NCI-H82 treated with DMSO at 0.1 percent for 48 hours (cell line): ENCODE results near the gene FDX1.

Source experiments
- DNase-seq: peaks from one replicate; lab custom pipeline; 2025; ENCODE audit not compliant: unreplicated experiment; lab: John Stamatoyannopoulos, UW

The FDX1 gene

DNA sequence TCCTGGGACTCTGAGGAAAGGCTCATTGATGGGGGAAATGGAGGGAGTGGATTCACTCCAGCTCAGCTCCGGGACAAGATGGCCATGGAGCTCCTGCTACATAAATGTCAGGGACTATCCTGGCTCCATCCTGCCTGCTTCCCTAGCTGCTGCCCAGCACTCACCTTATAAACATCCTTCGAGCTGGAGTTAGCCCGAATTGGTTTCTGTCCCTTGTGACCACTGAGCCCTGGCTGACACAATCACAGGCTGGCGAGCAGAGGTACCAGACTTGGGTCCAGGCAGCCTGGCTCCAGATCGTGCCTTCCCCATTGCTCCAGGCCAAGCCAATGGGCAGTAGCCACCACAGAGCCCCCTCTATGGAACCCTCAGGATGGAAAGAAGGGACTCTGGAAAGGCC lies 77.6 kb downstream of the FDX1 start:
- no peak for DNase-seq

- no peak for DNase-seq
These were observed 79.0 kb downstream of the FDX1 start for GRCh38 chr11:110508786-110509185.

GRCh38 chr11:110509472-110509871 lies 79.7 kb downstream of the FDX1 start:
- DNase-seq = no peak

DNA sequence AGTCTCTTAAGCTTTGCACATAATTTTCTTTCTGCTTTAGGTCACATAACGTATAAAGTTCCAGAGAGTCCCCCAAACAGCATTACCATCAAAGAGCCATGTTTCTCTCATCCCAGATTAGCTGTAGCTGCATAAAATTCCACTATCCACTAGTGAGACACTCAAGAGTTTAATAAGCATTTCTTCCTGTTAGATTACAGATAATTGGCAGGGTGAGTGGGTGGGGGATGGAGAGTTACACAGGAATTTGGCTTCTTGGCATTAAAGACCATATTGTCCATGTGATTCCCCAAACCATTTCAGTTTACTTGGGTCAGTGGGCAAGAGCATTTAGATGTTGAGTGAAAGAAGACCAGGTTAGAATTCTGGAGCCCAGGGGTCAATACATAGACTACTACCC lies 82.3 kb downstream of the FDX1 start:
- DNase-seq = no peak

- DNase-seq = no peak
These were observed 83.6 kb downstream of the FDX1 start for GRCh38 chr11:110513259-110513801.

- DNase-seq = no peak
These were observed 84.2 kb downstream of the FDX1 start for GRCh38 chr11:110513846-110514437.
